ENCODE data around the gene TRHDE.

TRHDE gene

GRCh38 chr12:72272091-72272661, at the start of gene TRHDE:
TSS of gene TRHDE (plus strand) at chr12:72272370. CDS start at chr12:72272644, 274 bp downstream.
- TF ChIP-seq CTCF (conservative IDR thresholded peaks at IDR 0.05; ENCODE audit: low read depth), result no peak
- ChIA-PET POLR2A (ENCODE audit: low non-redundant PET) (no interaction called here), CTCF (interaction anchor here (0.6 kb wide), 1 partner anchor 1465 kb away, joined by 3 read pairs; no protein-coding TSS in a partner anchor)
- no peak for DNase-seq (ENCODE audit: low spot score)
- no peak within 1 kb of the TSS for H3K27ac ChIP-seq

GRCh38 chr12:72226510-72226909, 45.7 kb upstream of the TRHDE start:
- ChIA-PET CTCF (no interaction called here), POLR2A (ENCODE audit: low non-redundant PET) (no interaction called here)
- DNase-seq (ENCODE audit: low spot score), result no peak
- no peak overlapping the region for H3K27ac ChIP-seq
- TF ChIP-seq CTCF (conservative IDR thresholded peaks at IDR 0.05; ENCODE audit: low read depth), result no peak

- ChIA-PET CTCF (no interaction called here), POLR2A (ENCODE audit: low non-redundant PET) (no interaction called here)
- no peak overlapping the region for H3K27ac ChIP-seq
- TF ChIP-seq CTCF (conservative IDR thresholded peaks at IDR 0.05; ENCODE audit: low read depth), result no peak
- no peak for DNase-seq (ENCODE audit: low spot score)
Observed at GRCh38 chr12:72228424-72228823, 43.7 kb upstream of the TRHDE start.

GRCh38 chr12:72230589-72230988, 41.6 kb upstream of the TRHDE start:
- ChIA-PET CTCF (no interaction called here), POLR2A (ENCODE audit: low non-redundant PET) (no interaction called here)
- TF ChIP-seq CTCF (conservative IDR thresholded peaks at IDR 0.05; ENCODE audit: low read depth), result no peak
- DNase-seq (ENCODE audit: low spot score), result no peak
- H3K27ac ChIP-seq, result no peak overlapping the region

GRCh38 chr12:72234886-72235285, 37.3 kb upstream of the TRHDE start:
- ChIA-PET POLR2A (ENCODE audit: low non-redundant PET) (no interaction called here), CTCF (no interaction called here)
- TF ChIP-seq CTCF (conservative IDR thresholded peaks at IDR 0.05; ENCODE audit: low read depth), result no peak
- H3K27ac ChIP-seq, result no peak overlapping the region
- DNase-seq (ENCODE audit: low spot score), result no peak

- CTCF ChIA-PET, result interaction anchor here (0.6 kb wide), 1 partner anchor 817 kb away, joined by 3 read pairs; no protein-coding TSS in a partner anchor
- no peak overlapping the region for H3K27ac ChIP-seq
- POLR2A ChIA-PET (ENCODE audit: low non-redundant PET), result no interaction called here
Observed at GRCh38 chr12:72236071-72236705, 36.0 kb upstream of the TRHDE start.

More at GRCh38 chr12:72236071-72236705, 36.0 kb upstream of the TRHDE start:
- no peak for DNase-seq (ENCODE audit: low spot score)
- TF ChIP-seq CTCF (conservative IDR thresholded peaks at IDR 0.05; ENCODE audit: low read depth), result no peak

Data from RWPE1 (cell line).